Activated T-helper 1 cell treated with Interleukin-2 at 50 U/mL for 16 hours (primary cell): Measurements from ENCODE around the gene THSD7B.
"Not testable (repeated sequence)": the region's sequence is repeated elsewhere in the genome, so short reads cannot be mapped to it uniquely, and the experiment has no call there.

Source experiments
- DNase-seq: peaks from one replicate; pipeline ENCODE4 v3.0.0-alpha.2; 2020; ENCODE audit warnings: low read depth

Gene THSD7B

DNA sequence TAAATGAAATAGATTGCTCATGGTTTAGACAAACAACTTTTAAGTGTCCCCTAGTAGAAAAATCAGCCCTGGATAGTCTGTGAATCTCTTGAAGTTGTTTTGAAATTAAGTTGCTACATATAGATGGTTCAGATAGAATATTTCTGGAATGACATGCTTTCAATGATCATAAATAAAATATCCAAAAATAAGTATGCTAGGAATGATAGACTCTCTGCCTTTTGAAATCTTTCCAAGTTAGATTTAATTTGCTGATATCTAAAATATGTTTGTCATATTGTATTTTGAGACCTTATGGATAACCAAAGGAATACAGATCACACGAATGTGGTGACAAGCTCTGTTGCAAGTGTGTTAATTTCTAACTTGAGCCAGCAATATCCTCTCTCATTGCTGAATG, 488.7 kb downstream of the THSD7B start:
- DNase-seq = no peak

- DNase-seq = no peak
Observed at GRCh38 chr2:137255345-137255744, 490.0 kb downstream of the THSD7B start.

DNA sequence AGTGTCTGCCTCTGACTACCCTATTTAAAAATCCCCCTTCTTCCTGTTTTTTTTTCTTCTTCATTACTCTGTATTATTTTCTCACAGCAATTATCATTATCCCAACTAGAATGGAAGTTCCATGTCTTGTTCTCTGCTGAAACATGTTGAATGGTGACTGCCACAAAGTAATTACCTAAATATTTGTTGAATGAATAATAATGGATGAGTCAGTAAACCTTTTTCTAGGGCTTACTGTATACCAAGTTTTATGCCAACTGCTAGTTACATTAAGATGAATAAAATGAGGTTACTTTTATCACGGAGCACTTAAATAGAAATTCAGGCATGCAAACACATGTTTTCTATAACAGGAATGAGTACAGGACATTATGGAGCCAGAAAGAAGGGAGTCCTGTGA, 490.6 kb downstream of the THSD7B start:
- no peak for DNase-seq

- DNase-seq = no peak
Observed at GRCh38 chr2:137261881-137262585, 496.7 kb downstream of the THSD7B start.

DNA sequence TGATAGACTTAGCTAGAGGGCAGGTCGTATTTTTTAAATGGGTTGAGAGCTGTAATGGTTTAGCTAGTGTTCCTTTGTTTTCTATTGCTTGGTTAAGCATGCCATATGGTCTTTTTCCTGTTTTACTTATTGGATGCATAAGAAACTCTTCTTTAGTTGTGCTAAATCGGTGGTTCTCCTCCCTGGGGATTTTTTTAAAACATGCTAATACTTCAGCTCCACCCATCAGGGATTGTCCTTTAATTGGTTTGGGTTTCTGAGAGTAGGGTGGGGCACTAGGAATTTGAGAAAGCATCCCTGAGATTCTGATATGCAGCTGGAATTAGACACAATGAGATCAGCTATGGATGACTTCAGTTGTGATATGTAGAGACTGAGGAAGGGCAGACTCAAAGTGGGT, 497.2 kb downstream of the THSD7B start:
- no peak for DNase-seq

- DNase-seq = no peak
Observed at GRCh38 chr2:137287913-137288639, 522.7 kb downstream of the THSD7B start.

DNA sequence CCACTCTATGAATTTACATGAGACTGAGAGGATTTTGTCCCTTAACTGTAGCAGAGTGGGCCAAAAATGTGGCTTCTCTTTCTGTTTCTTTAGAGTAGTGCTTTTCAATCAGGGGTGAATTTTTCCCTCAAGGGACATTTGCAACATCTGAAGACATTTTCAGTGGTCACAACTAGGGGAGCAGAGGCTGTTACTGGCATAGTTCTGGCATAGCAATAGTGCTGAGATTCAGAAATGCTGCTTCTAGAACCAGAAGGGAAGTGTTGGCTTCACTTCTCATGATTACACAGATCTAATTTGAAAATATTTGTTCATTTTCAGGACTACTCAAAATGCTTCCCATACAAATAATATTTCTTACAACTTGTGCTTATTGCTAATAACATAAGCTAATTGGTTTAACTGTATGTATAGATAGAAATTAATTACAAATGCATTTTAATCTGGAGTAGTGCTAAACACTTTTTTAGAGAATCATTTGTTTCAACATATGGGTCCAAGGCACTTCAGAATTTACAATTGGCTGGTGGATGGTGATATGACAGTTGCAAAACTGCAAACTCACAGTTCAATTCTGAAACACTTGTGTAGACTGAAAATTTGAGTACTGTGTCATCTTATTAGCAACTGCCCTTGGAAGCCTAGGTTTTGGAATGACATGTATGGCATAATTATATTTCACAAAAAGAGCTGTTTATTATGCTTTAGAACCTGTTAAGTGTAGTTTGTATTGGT, 526.7 kb downstream of the THSD7B start:
- no peak for DNase-seq

GRCh38 chr2:137298377-137298776, 533.0 kb downstream of the THSD7B start:
- no peak for DNase-seq

DNA sequence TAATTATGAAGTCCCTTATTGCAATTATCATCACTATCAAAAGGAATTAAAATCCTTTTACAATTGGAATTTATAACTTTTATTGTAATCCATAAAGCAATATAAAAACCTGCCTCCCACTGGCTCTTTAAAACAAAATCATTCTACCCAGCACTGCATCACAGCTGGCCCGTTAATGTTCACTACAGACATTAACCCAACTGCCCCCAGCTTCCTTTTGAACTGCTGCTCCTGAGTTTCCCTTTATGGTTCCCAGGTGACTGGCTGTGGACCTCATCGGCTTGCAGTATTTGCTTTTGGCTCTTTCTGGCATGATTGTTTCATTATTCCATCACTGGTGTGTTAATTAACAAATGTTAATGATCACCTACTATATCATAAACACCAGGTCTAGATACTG, 535.6 kb downstream of the THSD7B start:
- DNase-seq = no peak

DNA sequence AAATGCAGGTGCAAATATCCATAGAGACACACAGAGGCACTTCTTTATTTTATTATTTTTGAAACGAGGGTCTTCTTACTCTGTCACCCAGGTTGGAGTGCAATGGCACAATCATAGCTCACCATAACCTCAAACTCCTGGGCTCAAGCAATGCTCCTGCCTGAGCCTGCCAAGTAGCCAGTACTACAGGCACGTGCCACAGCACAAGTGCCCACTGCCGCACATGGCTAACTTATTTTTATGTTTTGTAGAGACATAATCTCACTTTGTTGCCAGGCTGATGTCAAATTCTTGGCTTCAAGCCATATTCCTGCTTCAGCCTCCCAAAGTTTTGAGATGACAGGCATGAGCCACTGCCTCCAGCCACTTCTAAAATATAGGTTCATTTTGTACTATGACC, 537.6 kb downstream of the THSD7B start:
- DNase-seq = no peak

DNA sequence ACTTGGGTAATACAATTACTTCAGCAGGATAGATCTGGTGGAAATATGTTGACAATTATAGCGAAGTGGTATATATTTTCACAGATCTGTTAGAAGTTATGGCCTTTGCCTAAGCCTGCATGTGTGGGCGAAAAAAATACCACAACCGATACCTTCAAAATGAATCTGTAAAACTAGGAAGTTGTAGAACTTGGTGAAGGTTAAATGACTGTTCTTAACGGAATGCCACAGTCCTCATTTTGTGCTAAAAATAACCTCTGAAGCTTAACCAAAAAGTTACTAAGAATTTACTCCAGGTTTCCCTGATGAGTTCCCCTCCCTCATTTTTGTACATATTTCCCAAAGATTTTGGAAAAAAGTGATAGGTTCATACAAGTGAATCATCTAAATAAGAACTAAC, 550.7 kb downstream of the THSD7B start:
- DNase-seq = no peak

DNA sequence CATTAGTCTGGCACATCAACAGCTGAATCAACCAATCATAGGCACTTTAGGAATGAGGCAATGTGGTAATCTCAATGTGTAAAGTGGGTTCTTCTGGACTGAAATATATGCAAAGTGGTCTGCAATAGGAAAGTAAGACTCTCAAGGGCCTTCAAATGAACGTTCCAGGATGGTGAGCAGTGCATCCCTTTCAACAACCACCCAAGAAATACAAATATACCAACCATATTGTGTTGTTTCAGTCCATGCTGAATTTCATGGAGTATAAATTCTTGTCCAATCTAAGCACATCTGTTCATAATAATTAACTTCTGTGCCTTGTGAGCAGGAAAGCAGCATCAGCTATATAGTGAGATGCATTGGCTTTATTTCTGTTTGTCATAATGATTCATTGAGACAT, 556.2 kb downstream of the THSD7B start:
- DNase-seq = no peak

DNA sequence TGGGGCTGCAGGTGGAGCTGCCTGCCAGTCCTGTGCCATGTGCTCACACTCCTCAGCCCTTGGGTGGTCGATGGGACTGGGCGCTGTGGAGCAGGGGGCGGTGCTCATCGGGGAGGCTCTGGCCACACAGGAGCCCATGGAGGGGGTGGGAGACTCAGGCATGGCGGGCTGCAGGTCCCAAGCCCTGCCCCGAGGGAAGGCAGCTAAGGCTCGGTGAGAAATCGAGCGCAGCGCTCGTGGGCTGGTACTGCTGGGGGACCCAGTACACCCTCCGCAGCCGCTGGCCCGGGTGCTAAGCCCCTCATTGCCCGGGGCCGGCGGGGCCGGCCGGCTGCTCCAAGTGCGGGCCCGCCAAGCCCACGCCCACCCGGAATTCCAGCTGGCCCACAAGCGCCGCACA, 566.2 kb downstream of the THSD7B start:
- not testable (repeated sequence) for DNase-seq

GRCh38 chr2:137333386-137334165, 568.2 kb downstream of the THSD7B start:
- no peak for DNase-seq

GRCh38 chr2:137336067-137336466, 570.7 kb downstream of the THSD7B start:
- no peak for DNase-seq

- DNase-seq = no peak
Observed at GRCh38 chr2:137339051-137339450, 573.7 kb downstream of the THSD7B start.

DNA sequence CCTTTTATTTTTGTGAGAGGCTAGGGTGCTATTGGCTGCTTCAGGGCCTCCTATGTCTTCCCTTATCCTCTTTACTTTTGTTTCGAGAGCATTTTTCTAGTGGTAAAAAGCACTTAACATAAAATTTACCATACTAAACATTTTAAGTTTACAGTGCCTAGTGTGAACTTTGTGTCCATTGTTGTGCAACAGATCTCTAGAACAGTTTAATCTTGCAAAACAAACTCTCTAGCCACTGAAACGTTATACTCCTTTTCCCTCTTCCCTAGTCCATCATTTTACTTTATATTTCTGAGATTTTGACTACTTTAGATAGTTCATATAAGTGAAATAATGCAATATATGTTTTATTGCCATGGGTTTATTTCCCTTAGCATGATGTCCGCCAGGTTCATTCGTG, 580.6 kb downstream of the THSD7B start:
- no peak for DNase-seq

GRCh38 chr2:137348301-137348700, 583.0 kb downstream of the THSD7B start:
- DNase-seq = no peak

DNA sequence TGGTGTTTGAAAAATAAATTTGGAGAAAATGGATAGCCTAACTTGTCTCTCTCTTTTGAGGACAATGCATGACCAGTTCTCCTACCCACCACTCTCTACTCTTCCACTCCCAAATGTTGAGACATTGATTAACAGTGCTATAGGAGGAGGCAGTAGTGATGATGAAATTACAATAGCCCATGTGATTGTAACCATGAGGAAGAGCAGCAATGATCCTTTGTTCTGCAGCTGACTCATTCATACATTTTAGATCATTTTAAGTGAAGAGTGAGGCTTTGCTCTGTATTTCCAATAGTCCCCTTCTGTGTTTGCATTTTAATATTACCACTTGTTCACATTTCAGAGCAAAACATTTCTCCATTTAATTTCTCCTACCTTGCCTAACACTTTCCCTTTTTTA, 592.3 kb downstream of the THSD7B start:
- DNase-seq = no peak

- no peak for DNase-seq
Observed at GRCh38 chr2:137367361-137367760, 602.0 kb downstream of the THSD7B start.

DNA sequence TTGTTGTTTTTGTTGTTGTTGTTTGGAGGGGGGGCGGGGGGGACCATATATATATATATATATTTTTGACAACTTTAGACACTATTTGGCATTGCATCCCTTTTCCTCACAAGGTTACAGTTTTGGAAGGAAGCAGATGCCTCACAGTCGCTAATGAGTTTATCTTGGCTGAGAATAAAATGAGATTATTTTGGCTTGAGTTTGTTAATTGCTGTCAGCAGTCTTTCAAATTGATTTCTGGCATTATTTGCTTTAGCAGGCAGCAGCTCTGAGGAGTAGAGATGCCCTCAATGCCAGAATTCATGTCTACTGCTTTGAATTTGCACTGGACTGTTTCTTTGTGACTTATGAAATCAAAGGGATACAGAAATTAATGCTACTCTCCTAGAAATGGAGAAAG, 603.8 kb downstream of the THSD7B start:
- no peak for DNase-seq

- no peak for DNase-seq
Observed at GRCh38 chr2:137379186-137379585, 613.8 kb downstream of the THSD7B start.
